GF-D8 (cell line): ENCODE results near the gene JDP2.
"Not testable (repeated sequence)": the region's sequence is repeated elsewhere in the genome, so short reads cannot be mapped to it uniquely, and the experiment has no call there.

Experiments
- DNase-seq: peaks from one replicate; lab custom pipeline; 2025; lab: John Stamatoyannopoulos, UW

The JDP2 gene, protein sequence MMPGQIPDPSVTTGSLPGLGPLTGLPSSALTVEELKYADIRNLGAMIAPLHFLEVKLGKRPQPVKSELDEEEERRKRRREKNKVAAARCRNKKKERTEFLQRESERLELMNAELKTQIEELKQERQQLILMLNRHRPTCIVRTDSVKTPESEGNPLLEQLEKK

DNA sequence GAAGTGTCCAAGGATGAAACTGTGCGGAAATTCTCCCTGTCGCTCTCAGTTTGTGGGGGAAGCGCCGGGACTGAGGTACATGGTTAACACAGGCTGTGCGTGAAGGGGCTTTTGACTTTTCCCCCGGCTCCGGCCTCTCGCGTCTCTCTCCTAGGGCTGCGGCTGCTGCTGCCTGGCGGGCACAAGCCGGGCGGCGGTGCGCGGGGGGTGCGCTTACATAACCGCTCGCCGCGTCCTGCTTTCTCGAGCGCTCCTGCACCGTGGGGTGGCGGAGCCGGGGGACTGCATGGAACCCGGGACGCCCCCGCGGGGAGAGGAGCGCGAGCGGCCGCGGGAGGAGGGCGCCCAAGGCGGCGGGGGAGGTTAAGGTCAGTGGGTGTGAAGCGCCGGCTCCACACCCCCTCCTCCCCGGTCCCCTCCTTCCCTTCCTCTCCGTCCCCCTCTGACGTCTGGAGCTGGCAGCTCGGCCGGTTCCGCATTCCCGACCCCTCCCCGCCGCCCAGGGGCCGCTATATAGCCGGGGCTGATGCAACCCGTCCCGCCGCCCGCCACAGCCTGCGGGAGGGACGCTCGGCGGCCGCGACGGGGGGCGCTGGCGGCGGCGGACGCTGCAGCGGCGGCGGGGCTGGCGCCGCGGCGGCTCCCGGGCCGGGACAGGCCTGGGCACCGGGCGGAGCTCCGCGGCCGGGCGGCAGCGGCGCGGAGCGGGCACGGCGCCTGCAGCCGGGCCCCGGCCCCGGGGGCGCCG lies at the start of gene JDP2:
Gene JDP2 (plus strand): TSS at position 541 of the 748 bp plus-strand sequence. CDS start 9,899 bp downstream, outside the sequence.
- DNase-seq: no peak

DNA sequence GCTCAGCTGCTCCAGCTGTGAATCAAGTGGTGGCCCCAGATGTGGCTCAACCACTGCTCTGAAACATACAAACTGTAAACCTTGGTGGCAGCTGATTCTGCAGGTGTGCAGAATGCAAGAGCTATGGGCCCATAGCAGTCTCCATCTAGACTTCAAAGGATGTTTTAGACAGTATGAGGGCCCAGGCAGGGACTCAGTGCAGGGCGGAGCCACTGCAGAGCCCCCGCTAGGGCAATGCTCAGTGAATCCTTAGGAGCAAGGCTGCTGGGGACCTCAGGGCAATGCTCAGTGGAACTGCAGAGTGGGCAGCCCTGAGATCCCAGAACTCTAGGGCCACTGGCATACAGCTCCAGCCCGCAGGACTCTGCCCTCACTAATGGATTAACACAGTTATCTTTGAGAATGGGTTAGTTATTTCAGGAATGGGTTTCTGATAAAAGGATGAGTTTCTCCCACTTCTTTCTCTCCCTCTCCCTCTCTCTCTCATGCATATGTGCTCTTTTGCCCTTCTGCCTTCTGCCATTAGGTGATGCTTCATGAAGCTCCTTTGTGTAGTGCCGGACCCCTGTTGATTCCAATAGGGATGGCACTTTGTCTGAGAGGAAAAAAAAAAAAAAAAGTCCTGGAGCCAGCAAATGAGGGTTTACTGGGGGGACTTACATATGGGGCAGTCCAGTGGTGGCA lies 48.4 kb upstream of the JDP2 start:
- no peak for DNase-seq

DNA sequence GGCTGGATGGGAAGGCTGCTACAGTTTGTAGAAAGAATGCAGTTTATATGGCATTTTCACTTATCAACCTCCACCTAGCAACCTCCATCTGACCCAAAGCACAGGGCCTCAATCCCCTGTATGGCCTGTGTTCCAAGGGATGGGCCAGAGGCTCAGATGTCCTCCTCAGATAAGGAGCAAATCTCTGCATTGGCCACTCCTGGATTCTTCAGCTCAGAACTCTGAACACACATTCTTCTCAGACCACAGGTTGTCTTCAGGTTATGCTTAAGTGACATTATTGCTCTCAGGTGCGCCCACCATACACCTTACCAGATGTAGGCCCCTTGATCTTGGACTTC lies 47.9 kb upstream of the JDP2 start:
- DNase-seq: no peak

GRCh38 chr14:75380656-75381055 lies 47.2 kb upstream of the JDP2 start:
- no peak for DNase-seq

DNA sequence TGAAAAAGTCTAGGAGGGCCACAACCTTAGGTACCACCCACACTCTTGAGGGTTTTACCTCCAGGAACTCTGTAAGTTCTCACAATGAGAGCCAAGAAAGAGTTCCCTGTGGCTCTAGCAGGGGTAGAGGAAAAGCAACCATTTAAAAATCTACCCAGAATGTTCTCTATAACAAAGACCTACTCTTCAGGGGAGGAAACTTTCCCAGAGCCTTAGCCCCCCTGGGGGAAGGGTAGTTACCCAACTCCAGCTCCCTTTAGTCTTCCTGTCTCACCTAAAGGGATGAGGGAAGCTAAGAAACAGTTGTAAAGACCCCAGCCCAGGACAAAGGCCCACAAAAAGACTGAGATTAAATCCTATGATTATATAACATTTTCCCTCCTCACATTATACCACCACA lies 46.2 kb upstream of the JDP2 start:
- DNase-seq: no peak

- not testable (repeated sequence) for DNase-seq
These were observed 44.6 kb upstream of the JDP2 start for GRCh38 chr14:75383219-75383618.

- no peak for DNase-seq
These were observed 44.1 kb upstream of the JDP2 start for GRCh38 chr14:75383721-75384120.

DNA sequence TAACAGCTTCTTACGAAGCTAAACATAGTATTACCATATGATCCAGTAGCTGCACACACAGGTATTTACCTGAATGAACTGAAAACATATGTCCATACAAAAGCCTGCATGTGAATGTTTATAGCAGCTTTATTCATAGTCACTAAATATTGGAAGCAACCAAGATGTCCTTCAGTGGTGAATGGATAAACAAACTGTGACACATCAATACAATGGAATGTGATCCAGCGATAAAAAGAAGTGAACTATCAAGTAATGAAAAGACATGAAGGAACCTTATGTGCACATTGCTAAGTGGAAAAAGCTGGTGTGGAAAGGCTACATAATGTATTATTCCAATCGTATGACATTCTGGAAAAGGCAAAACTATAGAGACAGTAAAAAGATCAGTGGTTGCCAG lies 38.1 kb upstream of the JDP2 start:
- no peak for DNase-seq

GRCh38 chr14:75390183-75390582 lies 37.6 kb upstream of the JDP2 start:
- DNase-seq: no peak

DNA sequence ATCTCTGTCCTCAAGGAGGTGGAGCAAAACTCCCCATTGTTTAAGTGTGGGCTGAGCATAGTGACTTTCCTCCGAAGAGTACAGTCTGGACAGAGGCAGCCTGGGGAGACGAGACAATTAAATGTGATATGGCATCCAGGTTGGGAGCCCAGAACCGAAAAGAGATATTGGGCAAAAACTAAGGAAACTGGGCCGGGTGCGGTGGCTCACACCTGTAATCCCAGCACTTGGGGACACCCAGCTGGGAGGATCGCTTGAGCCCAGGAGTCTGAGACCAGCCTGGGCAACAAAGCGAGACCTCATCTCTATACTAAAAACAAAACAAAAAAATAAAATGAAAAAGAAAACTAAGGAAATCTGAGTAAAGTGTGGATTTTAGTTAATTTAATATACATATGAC lies 35.9 kb upstream of the JDP2 start:
- no peak for DNase-seq

GRCh38 chr14:75392686-75393641 lies 34.9 kb upstream of the JDP2 start:
- no peak for DNase-seq

DNA sequence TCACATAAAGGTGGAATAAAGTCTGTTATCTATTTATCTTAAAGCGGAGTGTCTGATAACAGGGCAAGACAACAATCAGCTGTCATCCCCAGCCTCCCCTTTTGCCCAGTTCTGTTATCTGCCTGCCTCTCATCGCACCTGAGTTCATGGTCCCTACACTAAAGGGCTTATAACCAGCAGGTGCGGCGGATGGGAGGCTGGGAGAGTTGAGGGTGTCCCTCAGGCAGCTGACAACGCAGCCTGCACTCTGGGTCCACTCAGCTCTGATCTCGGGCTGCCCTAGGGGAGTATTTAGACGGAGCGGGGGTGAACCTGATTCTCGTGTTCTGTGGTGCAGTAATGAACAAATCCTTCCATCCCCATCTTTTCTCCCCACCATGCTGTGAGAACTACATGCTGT lies 34.0 kb upstream of the JDP2 start:
- DNase-seq: no peak

DNA sequence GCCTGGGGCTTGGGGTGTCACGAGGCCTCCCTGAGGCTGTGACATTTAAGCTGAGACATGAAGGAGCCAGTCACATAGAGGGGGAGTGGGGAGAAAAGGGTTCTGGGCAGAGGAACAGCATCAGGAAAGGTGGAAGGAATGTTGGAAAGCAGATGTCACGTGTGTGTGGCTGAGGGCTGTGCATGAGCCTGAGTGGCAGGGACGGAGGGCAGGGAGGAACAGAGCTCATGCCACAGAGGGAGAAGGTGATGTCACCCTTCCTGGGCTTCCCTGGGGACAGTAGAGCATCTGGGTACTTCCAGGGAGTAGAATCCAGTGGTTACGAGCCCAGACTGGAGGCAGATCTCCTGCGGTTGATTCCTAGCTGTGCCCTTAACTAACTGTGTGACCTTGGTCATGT lies 32.0 kb upstream of the JDP2 start:
- DNase-seq: no peak

- no peak for DNase-seq
These were observed 28.5 kb upstream of the JDP2 start for GRCh38 chr14:75399321-75399720.

- DNase-seq: no peak
These were observed 27.7 kb upstream of the JDP2 start for GRCh38 chr14:75399843-75400775.

DNA sequence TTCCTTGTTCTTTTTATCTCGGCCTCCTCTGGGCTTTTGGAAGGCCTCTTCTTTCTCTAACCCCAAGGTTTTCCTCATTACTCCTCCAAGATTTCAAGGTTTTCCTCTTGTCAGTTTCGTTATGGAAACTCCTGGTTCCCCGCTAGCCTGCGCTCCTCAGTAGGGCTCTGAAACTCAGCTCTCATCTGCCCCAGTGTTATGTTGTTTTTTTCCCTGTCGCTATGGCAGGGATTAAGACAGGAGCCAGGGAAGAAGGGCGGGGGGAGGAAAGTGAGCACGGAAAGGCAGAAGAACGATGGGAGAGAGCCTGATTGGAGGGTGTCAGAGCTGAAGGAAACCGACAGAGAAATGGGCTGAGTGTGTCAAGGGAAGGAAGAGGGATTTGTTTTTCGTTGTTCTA lies 26.5 kb upstream of the JDP2 start:
- DNase-seq: no peak

- no peak for DNase-seq
These were observed 24.9 kb upstream of the JDP2 start for GRCh38 chr14:75402867-75403413.

DNA sequence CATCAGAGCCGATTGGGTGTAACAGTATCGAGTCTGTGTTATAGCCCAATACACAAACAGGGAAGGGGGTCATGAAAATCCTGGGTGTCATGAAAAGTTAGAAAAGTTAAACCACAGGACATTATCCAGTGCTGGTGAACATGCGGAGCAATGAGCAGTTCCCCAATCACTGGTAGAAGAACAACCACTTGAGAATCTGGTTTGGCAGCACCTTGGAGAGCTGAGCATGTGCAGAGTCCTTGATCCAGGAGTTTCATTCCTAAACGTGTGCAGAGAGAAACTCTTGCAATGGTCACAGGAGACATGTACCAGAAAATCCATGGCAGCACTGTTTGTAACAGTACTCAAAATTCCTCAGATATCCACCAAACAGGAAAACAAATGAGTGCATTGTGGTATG lies 23.0 kb upstream of the JDP2 start:
- DNase-seq: no peak

GRCh38 chr14:75406102-75406501 lies 21.7 kb upstream of the JDP2 start:
- DNase-seq: no peak

DNA sequence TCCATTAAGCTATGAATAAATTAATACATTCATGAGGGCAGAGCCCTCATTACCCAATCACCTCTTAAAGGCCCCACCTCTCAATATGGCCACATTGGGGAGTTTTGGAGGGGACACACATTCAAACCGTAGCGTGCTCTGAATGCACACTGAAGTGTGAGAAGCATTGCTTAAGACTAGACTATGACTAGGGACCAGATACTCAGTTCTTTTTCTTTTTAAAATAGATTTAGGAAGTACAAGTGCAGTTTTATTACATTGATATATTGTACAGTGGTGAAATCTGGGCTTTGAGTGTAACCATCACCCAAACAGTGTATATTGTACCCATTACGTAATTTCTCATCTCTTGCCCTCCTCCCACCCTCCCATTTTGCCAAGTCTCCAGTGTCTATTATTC lies 21.0 kb upstream of the JDP2 start:
- no peak for DNase-seq
